SK-N-SH treated with all-trans-retinoic acid at 6 μM for 48 hours (cell line): ENCODE data around the gene KIAA1217.

Experiments used
- BACH2 ChIP-seq: fragments of 250-450 bp; sonication (Bioruptor Pico); IDR thresholded peaks from 2 replicates; pipeline ENCODE4 v1.9.0; 2021; ENCODE audit warnings: mild to moderate bottlenecking, borderline replicate concordance
- ESRRG ChIP-seq: fragments of 250-450 bp; sonication (Bioruptor Pico); IDR thresholded peaks from 2 replicates; pipeline ENCODE4 v1.6.1; 2021; ENCODE audit warnings: mild to moderate bottlenecking
- SNAI2 ChIP-seq: fragments of 250-450 bp; sonication (Bioruptor Pico); IDR thresholded peaks from 2 replicates; pipeline ENCODE4 v1.5.0; 2020; ENCODE audit warnings: mild to moderate bottlenecking, moderate library complexity
- ZNF8 ChIP-seq: fragments of 450-650 bp; formaldehyde crosslinking; IDR thresholded peaks from 2 replicates; pipeline ENCODE4 v1.5.0; 2020; ENCODE audit warnings: mild to moderate bottlenecking, moderate library complexity
- TF ChIP-seq, protein P1 (sequence below): fragments of 250-450 bp; sonication (Bioruptor Pico); IDR thresholded peaks from 2 replicates; pipeline ENCODE4 v1.5.0; 2020; ENCODE audit warnings: mild to moderate bottlenecking, moderate library complexity
- TF ChIP-seq, protein P2 (sequence below): fragments of 250-450 bp; sonication (Bioruptor Pico); IDR thresholded peaks from 2 replicates; pipeline ENCODE4 v1.8.0; 2020; ENCODE audit warnings: mild to moderate bottlenecking, moderate library complexity, borderline replicate concordance

GRCh38 chr10:24350070-24350921, 141.4 kb downstream of the KIAA1217 start:
- TF ChIP-seq, protein P1, sequence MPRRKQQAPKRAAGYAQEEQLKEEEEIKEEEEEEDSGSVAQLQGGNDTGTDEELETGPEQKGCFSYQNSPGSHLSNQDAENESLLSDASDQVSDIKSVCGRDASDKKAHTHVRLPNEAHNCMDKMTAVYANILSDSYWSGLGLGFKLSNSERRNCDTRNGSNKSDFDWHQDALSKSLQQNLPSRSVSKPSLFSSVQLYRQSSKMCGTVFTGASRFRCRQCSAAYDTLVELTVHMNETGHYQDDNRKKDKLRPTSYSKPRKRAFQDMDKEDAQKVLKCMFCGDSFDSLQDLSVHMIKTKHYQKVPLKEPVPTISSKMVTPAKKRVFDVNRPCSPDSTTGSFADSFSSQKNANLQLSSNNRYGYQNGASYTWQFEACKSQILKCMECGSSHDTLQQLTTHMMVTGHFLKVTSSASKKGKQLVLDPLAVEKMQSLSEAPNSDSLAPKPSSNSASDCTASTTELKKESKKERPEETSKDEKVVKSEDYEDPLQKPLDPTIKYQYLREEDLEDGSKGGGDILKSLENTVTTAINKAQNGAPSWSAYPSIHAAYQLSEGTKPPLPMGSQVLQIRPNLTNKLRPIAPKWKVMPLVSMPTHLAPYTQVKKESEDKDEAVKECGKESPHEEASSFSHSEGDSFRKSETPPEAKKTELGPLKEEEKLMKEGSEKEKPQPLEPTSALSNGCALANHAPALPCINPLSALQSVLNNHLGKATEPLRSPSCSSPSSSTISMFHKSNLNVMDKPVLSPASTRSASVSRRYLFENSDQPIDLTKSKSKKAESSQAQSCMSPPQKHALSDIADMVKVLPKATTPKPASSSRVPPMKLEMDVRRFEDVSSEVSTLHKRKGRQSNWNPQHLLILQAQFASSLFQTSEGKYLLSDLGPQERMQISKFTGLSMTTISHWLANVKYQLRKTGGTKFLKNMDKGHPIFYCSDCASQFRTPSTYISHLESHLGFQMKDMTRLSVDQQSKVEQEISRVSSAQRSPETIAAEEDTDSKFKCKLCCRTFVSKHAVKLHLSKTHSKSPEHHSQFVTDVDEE (CRISPR knock-in tag): no peak
- TF ChIP-seq, protein P2, sequence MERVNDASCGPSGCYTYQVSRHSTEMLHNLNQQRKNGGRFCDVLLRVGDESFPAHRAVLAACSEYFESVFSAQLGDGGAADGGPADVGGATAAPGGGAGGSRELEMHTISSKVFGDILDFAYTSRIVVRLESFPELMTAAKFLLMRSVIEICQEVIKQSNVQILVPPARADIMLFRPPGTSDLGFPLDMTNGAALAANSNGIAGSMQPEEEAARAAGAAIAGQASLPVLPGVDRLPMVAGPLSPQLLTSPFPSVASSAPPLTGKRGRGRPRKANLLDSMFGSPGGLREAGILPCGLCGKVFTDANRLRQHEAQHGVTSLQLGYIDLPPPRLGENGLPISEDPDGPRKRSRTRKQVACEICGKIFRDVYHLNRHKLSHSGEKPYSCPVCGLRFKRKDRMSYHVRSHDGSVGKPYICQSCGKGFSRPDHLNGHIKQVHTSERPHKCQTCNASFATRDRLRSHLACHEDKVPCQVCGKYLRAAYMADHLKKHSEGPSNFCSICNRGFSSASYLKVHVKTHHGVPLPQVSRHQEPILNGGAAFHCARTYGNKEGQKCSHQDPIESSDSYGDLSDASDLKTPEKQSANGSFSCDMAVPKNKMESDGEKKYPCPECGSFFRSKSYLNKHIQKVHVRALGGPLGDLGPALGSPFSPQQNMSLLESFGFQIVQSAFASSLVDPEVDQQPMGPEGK (CRISPR knock-in tag): no peak
- TF ChIP-seq BACH2 (no peak), ZNF8 (CRISPR knock-in tag) (no peak), SNAI2 (no peak), ESRRG (no peak)
